D721Med (cell line): ENCODE data around the gene CD320.
"Not testable (repeated sequence)": the region's sequence is repeated elsewhere in the genome, so short reads cannot be mapped to it uniquely, and the experiment has no call there.

Source experiments
- DNase-seq: peaks from one replicate; pipeline ENCODE4 v3.0.0; 2011; ENCODE audit warnings: low spot score; ENCODE audit not compliant: insufficient read length
- FAIRE-seq: peaks from 2 replicates; lab custom pipeline; 2011; peaks lifted over from hg19 to GRCh38; lab: Jason Lieb, UNC
- CTCF ChIP-seq: IDR thresholded peaks from 2 replicates; pipeline ENCODE4 v1.5.1; 2012; ENCODE audit warnings: mild to moderate bottlenecking, control low read depth; ENCODE audit not compliant: insufficient read depth; ENCODE audit errors: missing control alignments

The CD320 gene

GRCh38 chr19:8307965-8308866, at the start of gene CD320:
CD320 (minus strand) TSS chr19:8308358; CDS start chr19:8308290, 68 bp downstream.
- DNase-seq (peak; percentile 96), FAIRE-seq (no peak)
- TF ChIP-seq CTCF = no peak

GRCh38 chr19:8357007-8357521, 48.9 kb upstream of the CD320 start:
- FAIRE-seq (no peak), DNase-seq (no peak)
- TF ChIP-seq CTCF = no peak

- TF ChIP-seq CTCF = no peak
- FAIRE-seq = no peak
- DNase-seq = no peak
Observed at GRCh38 chr19:8355631-8356402, 47.7 kb upstream of the CD320 start.

- DNase-seq, FAIRE-seq: not testable (repeated sequence)
Observed at GRCh38 chr19:8352845-8353244, 44.7 kb upstream of the CD320 start.

GRCh38 chr19:8352134-8352827, 44.1 kb upstream of the CD320 start:
- FAIRE-seq = no peak
- TF ChIP-seq CTCF = no peak

GRCh38 chr19:8349629-8350372, 41.6 kb upstream of the CD320 start:
- FAIRE-seq, DNase-seq: not testable (repeated sequence)

More at GRCh38 chr19:8352134-8352827, 44.1 kb upstream of the CD320 start:
- no peak for DNase-seq

GRCh38 chr19:8343483-8343844, 35.3 kb upstream of the CD320 start:
- FAIRE-seq (no peak), DNase-seq (no peak)
- no peak for TF ChIP-seq CTCF
